ENCODE data around the gene WDR48.

- TF ChIP-seq EZH2 (IDR thresholded peaks at IDR 0.05; ENCODE audit: low read length) (no peak), CTCF (optimal IDR thresholded peaks at IDR 0.05 in 1 of 3, IDR thresholded peaks at IDR 0.05 in 1 of 3, conservative IDR thresholded peaks at IDR 0.05 in 1 of 3; ENCODE audit: extremely low read depth in 1 of 3, insufficient read depth in 2 of 3, low read length in 3 of 3) (no peak)
Observed at GRCh38 chr3:39068556-39068955, 16.7 kb downstream of the WDR48 start.
